Fibroblast of peridontal ligament (primary cell): Measurements from ENCODE around the gene CPVL.

Experiments used
- DNase-seq: peaks from one replicate; pipeline ENCODE4 v3.0.0-alpha.2; 2010; ENCODE audit errors: extremely low read depth

Gene CPVL

DNA sequence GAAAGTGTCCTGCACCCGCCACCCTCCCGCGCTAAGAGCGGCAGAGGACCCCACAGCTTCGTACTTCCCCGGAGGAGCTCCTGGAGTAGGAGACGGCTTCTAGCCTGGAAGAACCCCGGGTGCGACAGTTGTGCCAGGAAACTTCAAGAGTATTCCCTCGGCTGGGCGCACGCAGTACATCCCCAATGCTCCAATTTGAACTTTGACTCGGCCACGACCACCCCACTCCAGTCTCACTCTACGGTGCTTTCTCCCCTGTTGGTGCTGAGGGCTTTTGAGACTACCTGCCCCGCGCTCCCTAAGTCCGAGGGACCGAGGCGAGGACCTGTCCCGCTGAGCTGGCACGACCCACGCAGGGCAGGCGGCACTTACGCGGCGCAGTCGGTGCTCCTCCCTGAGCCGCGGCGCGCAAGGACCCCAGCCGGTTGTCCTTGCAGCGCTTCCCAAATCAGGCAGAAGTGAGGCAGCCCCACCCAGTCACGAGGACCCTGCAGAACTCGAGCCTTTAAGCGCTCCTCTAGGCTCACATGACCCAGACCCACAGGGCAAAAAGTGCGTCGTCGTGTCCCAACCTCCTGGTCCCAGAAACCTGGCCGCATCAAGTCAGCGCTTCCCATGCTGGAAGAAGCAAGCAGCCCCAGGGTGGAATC is at the start of gene CPVL:
Gene CPVL, minus strand, starts transcription at position 481 of the 650 bp plus-strand sequence. CDS start 25,476 bp downstream, outside the sequence.
- no peak for DNase-seq

DNA sequence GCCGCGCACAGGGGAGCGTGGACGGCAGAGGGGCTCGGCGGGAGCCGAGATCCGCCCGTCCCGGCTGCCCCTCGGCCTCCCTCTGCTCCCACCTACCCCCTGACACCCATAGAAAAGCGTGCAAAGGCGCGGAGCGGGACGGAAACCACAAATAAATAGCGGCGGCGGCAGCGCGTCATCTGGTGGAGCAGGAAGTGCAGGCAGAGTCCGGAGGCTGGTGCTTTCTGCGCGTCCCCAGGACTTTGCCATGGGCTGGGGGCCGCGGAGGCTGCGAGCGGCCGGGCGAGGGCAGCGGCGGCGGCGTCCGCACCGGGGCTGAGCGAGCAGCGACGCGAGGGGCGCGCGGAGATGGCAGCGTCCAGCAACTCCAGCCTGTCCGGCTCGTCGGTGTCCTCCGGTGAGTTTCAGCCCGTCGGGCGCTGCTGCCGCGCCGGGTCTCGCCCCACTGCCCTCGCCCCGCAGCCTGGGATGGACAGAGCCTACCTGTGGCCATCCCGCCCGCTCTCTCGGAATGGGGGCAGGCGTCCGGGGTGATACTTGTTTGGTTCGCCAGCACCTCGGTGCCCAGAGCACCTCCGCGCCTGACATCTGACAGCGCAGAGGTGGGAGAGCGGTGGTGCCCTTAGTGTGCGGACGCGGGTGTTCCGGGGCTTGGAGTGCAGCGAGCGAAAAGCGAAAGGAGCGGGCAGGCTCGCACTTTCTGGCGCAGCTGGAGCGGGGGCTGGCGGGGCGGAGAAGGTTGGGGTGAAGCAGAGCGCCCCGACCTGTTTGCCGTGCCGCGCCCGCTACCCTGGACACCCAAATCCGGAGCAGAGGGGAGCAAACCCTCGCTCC is 48.5 kb upstream of the CPVL start, which contains the start of gene CHN2:
Gene CHN2, plus strand, starts transcription at position 182 of the 834 bp plus-strand sequence.
- no peak for DNase-seq

DNA sequence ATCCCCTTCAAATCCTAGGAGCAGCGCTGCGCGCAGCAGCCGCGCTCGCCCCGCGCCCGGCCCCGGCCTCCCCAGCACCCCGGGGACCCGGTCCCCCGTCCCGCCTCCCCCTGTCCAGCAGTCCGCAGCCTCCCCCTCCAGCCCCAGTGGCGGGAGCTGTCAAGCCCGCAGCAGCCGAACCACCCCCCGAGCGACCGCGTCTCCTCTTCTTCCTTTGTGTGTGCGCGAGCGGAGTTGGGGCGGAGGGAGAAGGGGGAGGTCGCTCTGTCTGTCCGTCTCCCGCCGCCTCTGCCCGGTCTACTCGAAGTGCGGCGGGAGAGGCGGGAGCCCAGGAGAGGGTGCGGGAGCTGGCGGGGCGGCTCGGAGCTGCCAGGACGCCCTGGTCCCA is 47.9 kb upstream of the CPVL start:
- no peak for DNase-seq

DNA sequence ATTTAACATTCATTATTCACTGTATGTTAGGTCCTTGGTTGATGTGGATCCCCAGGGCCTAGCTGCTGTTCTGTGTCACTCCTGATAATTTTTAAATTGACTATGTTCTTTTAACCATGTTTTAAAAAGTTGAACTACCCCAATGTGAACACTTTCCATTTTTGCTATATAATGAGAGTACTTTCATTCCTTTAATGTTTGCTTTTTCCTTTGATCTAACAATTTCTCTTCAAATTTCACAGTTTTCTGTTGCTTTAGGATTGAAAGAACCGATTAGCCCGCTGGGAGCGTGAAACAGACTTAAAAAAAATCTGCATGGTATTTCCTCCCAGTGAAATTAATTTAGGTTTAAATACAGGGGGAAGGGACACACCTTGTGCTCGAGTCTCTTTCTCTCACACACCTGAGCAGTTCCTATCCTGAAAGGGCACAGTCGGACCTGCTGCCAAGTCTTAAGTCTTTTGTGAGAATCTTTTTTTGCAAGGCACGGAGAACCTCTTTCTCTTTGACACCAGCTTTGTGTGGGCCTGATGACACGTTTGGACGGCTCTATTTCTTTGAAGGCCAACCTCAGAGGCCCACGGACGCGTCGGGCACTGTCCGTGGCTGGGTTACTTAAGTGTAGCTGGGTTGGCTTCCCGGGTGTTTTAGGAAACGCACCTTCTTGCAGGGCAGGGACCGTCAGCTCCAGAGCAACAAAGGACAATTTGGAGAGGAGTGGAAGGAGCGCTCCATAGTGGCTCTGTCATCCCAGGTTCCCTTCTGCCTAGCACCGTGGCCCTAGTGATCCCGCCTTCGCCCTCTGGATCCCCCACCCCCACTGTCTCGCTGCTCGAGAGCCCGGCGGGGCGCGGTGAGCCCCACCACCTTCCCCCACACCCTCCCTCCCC is 47.2 kb upstream of the CPVL start:
- no peak for DNase-seq

DNA sequence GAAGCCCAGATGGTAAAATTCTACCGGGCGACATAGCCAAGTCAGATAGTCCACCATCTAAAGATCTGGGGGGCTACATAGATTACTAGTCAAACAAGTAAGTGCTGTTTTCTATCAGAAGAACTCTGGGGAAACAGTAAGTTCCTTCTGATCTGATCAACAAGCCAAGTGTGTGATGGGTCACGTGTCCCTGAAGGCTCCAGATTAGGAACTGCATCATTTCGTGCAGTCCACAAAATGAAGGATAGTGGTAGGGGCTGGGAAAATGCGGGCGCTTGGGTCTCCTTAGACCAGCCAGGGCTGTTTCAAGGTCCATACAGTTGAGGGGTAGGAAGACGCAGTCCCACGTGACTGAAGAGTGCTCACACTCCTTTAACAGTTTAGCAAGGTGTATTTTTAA is 46.5 kb upstream of the CPVL start:
- no peak for DNase-seq

DNA sequence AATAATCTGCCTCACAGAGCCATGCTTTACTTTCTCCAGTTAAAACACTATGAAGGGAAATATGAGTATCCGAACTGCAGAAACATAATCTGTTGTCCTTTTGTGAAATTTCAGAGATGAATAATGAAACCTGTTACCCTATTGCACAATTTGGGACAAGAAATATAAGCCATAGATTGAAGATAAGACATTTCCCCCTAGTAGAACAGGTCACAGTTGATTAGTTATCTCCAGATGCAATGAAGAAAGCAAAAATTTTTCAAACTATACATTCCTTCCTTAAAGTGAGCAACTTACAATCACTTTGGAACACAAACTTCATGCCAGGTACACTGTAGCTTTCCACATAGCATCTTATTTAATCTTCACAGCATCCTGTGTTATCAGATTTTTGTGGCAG is 46.0 kb upstream of the CPVL start:
- DNase-seq = no peak

DNA sequence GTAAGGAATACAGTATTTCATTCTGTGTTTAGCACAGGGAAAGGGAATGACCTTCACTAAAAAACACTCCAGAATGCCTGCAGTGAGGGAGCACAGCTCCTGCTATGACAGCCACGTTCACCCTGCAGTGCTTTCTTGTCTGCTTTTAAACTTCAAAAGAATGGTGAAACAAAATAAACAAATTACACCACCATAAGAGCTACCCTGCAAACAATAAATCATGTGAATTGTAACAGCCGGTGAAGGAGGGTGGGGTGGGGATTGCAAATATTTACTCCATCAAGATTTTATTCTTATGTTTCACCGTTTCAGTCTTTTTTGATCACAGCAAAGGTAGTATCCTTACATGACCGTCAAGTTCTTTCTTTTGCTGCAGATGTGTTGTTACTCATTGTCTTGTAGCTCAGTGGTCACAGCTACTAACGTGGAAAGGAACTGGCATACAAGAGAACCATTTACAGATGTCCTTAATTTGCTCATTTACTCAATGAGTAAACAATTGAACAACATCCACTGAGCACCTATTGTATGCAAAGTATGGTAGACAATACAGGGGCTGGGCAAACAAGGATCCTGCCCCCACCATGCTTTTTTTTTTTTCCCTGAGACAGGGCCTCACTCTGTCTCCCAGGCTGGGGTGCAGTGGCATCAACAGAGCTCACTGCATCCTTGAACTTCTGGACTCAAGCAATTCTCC is 44.2 kb upstream of the CPVL start:
- no peak for DNase-seq

DNA sequence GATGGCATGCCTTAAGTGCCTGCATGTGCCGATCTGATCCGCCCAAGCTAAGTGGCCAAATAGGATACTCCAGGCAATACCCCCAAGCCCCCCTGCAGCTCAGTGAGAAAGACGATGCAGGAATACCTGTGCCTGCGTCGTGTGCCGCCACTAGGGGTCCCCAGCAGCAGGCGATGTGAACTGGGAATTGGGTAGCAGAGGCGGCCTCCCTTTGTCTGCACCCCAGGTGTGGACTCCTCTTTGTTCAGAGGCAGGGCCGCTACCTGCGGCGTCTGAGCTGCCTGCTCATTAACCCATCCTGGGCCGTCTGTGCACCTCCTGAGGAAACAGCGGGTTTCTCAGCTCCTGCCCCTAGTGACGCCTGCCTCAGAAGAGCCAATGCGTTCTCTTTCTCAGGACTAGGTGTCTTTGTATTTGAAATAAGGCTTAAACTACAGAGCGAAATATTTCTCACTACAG is 43.4 kb upstream of the CPVL start:
- DNase-seq = no peak

DNA sequence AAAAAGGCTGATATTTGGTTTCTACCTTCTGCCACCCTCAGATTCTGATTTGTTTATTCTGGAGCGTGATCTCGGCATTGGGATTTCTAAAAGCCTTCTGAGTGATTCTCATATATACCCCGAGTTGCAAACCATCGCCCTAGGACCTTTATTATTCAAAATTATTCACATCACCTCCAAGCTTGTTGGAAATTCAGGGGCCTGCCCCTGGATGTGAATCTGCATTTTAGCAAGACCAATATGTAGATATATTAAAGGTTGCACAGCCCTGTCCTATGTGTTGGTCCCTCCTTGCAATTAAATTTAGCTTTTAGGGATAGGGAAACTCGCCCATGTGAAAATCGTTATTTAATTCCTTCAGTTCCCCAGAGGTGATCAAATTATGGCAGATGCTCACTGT is 39.3 kb upstream of the CPVL start:
- DNase-seq = no peak

DNA sequence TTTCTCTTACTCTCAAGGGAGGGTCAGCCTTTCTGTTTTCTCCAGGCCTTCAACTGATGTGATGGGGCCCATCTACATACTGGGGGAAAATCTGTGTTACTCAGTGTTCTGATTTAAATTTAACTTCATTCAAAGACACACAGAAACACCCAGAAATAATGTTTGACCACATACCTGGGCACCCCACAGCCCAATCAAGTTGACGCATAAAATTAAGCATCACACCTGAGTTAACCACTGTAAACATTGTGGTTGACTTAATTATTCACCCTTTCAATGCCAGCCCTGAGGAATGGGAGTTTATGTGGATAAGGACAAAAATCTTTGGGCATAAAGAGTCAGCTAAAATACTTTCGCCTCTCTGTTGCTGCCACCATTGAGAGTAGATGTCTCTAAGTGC is 38.3 kb upstream of the CPVL start:
- no peak for DNase-seq

DNA sequence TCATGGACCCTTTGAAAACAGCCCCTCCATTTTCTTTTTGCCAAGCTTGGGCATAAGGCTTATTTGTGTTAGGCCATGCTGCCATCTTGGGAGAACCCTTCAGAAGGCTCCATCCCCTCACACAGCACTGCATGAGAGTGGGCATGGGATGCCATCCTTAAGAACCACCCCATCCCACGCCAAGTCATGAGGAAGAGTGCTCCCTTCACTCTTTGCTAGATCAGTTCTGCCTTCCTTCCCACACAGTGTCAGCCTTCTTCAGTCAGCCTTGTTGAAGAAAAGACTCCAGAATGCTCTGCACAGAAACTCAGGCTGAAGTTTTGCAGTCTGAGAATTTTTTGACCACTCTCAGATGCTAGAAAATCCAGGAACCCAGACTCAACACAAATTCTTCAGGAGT is 32.8 kb upstream of the CPVL start:
- DNase-seq = no peak

DNA sequence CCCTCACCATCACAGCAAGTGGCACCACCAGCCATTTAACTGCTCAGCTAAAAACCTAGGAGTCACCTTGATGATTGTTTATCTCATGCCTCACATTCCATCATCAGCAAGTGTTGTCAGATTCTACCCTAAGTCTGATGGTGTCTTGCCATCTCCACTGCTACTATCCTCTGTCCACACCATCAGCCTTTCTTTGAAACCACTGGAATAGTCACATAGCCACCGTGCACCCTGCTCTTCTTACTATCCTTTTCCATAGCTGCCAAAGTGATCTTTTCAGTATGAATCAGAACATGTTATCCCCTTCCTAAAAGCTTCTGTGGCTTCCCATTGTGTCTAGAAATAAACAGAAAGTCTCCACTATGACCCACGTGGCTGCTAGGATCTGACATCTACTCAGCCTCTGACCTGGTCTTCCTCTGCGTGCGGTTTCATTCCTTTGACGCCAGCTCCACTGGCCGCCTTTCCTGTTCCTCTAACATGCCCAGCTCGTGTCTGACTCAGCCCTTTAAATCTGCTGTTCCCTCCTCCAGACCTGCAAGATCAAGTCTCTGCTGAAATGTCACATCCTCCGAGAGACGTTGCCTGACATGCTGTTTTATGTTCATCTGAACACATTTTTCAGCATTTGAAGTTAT is 31.7 kb upstream of the CPVL start:
- DNase-seq = no peak

DNA sequence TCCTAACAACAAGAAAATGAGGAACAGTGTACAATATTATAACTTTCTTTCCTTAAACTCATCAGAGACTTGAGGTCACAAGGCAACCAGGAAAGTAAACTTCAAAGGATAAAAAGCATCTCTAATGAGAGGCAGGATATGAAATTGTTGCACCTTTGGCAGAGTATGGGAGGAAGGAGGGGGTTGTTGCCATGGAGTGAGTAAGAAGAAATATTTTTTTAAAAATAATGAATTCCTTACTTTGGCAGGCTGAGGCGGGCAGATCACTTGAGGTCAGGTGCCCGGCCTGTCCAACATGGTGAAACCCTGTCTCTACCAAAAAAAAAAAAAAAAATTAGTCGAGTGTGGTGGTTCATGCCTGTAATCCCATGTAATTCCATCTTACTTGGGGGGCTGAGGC is 27.1 kb upstream of the CPVL start:
- no peak for DNase-seq

DNA sequence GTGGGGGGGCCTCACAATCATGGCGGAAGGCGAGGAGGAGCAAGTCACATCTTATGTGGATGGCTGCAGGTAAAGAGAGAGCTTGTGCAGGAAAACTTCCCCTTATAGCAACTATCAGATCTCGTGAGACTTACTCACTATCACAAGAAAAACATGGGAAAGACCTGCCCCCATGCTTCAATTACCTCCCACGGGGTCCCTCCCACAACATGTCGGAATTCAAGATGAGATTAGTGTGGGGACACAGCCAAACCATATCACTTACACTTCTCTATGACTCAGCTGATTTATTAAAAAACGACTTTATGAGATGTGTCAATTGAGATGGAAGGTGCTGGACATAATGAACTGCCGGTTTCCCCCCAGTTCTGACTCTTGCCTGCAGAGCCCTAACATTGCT is 24.4 kb upstream of the CPVL start:
- DNase-seq = no peak

DNA sequence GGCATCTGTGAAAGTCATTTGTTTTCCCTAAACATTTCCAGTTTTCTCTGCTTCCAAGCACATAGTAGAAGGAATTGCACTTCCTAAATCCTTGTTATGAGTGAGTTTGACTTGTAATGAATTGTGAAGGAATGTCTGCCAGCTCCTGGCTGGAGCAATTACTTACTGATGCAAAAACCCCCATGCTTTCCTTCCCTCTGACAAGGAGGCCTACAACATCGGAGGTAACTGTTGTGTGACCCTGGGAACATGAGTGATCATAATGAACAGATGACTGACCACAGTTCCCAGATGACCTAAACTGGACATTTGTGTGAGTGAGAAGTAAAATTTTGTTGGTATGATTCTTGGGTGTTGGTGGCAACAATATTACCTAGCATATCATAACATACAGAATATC is 21.4 kb upstream of the CPVL start:
- DNase-seq = no peak

DNA sequence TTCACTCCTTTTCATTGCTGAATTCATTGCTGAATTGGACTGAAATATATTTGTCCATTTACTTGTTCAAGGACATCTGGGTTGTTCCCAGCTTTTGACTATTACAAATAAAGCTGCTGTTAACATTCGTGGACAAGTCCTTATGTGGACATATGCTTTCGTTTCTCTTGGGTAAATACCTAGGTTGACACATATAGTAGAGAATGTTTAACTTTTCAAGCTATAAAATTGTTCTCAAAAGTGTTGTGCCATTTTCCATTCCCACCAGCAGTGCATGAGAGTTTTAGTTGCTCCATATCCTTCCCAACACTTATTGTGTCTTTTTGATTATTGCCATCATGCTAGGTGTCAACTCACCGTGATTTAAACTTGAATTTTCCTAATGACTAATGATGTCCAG is 17.5 kb upstream of the CPVL start:
- DNase-seq = no peak

DNA sequence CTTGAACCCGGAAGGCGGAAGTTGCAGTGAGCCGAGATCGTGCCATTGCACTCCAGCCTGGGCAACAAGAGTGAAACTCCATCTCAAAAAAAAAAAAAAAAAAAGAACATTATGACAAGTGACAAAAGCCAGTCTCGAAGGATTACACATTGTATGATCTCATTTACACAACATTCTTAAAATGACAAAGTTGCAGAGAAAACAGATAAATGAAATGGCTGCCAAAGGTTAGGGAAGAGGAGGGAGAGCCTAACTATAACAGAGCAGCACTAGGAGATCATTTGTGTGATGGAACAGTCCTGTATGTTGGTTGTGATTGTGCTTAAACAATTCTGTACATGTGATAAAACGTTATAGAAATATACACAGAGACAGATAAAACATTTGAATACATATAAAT is 16.2 kb upstream of the CPVL start:
- no peak for DNase-seq

DNA sequence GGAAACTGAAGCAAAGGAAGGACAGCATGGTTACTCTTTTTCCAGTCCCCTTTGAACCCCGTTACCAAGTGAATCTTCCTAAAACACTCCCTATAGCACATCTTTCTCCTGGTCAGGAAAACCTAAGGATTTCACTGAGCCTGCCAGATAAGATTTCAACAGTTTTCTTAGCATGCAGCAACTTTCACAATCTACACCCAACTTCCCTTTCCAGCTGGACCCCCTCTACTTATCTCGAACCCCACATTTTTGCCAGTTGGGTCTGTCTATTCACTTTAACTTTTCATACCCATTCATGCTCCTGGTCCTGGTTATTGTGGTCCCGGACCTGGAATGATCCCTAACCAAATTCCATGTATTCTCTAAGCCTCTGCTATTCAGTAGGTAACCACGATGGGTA is 14.9 kb upstream of the CPVL start:
- no peak for DNase-seq

DNA sequence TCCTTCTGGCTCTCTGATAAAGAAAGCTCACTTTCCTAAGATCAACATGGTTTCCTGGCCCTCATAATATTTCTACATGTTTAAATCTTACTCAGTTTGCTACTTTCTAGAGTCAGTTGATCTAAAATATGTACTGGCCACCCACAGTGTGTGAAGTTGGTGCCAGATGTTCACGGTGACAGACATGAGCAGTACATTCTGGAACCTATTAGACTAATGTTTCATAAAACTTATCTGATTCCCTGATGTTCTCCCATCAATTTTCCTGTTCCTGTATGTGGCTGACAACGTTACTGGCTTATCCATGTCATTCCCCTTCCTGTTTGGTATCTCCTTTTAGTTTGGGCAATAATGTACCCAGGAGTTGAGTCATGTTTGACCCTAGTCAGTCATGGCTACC is 13.7 kb upstream of the CPVL start:
- no peak for DNase-seq

DNA sequence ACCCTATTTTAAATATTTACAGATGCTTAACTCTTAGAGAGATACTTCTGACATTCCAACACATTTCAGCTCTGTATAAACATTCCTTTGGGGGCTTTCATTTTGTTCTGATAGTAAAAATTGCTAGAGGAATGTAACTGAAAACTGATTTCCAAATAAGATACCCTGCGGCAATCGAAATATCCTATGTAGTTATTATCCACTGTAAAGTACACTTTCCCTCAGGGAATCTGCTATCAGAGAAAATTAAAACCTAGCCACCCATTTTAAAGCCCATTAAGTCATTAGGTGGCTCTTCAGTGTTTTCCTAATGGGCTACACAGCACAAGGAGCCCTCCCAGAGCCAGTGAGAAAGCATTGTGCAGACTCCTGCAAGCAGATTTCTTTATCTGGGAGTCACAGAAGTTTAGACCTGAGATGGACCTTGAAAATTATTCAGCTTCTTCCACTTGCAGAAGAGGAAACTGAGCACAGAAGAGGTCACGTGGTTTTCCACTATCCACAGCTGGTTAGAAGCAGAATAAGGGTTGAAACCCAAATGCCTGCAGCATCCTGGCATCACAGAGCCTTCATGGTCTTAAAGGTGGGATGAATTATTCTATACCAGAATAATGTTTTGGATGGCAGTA is 12.6 kb upstream of the CPVL start:
- DNase-seq = no peak
